Measurements from ENCODE around the gene MMADHC.

DNA sequence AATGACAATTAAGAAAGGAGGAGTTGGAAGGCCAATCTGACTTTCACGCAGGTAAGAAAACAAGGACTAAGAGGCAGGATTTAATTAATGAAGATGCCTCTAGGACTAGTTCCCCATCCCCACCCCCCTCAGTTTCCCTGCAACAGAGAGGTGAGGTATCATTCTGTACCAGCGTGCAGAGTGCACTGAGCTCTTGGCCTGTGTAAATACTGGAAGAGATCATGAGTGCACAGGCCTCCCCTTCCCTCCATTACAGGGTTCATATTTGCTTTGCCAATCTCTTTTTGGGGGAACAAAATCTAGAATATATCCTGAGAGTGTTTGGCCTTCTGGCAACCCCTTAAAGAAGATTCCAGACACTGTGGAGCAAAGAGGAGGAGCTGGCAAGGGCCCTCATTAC is 60.9 kb downstream of the MMADHC start:
- TF ChIP-seq, protein P1, sequence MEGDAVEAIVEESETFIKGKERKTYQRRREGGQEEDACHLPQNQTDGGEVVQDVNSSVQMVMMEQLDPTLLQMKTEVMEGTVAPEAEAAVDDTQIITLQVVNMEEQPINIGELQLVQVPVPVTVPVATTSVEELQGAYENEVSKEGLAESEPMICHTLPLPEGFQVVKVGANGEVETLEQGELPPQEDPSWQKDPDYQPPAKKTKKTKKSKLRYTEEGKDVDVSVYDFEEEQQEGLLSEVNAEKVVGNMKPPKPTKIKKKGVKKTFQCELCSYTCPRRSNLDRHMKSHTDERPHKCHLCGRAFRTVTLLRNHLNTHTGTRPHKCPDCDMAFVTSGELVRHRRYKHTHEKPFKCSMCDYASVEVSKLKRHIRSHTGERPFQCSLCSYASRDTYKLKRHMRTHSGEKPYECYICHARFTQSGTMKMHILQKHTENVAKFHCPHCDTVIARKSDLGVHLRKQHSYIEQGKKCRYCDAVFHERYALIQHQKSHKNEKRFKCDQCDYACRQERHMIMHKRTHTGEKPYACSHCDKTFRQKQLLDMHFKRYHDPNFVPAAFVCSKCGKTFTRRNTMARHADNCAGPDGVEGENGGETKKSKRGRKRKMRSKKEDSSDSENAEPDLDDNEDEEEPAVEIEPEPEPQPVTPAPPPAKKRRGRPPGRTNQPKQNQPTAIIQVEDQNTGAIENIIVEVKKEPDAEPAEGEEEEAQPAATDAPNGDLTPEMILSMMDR (IDR thresholded peaks at IDR 0.05 in 8 of 11, conservative IDR thresholded peaks at IDR 0.05 in 3 of 11), result no peak
- no peak for TF ChIP-seq POLR2AphosphoS5 (IDR thresholded peaks at IDR 0.05)
